HepG2 (cell line): Measurements from ENCODE around the gene HIBADH. TPM values are rescaled to one million over a fixed set of nuclear protein-coding genes. Genes with fewer than 3 reads are reported as not detected.

Experiments used
- ATF1 ChIP-seq: IDR thresholded peaks from 2 replicates; pipeline ENCODE4 v1.6.1; 2016; ENCODE audit warnings: mild to moderate bottlenecking, control low read depth
- EP300 ChIP-seq, 3 experiments: sonication (generic) in 1 of 3; formaldehyde crosslinking in 1 of 3; IDR thresholded peaks; 2 replicates each; pipeline versions ENCODE4 v1.5.1 to v1.6.1; 2011 to 2020; ENCODE audit warnings: low read depth in 2 of 3, low read length in 2 of 3, borderline replicate concordance in 1 of 3, improper control_type of control experiment in 1 of 3, mild to moderate bottlenecking in 1 of 3, missing genetic modification reagents in 1 of 3, moderate library complexity in 1 of 3
- FOXA1 ChIP-seq, 2 experiments: fragments of 450-650 bp in 1 of 2; sonication (generic) in 1 of 2; formaldehyde crosslinking in 1 of 2; IDR thresholded peaks; 2 replicates each; pipeline versions ENCODE4 v1.4.0 to v1.6.1; 2016 to 2020; ENCODE audit warnings: missing genetic modification reagents in 1 of 2
- FOXA3 ChIP-seq: IDR thresholded peaks from 2 replicates; pipeline ENCODE4 v1.6.1; 2016; ENCODE audit warnings: missing genetic modification reagents, missing compliant biosample characterization
- FOXK1 ChIP-seq: sonication (generic); formaldehyde crosslinking; IDR thresholded peaks from 2 replicates; pipeline ENCODE4 v1.4.0; 2020; ENCODE audit warnings: low read depth, missing genetic modification reagents, borderline replicate concordance
- KAT7 ChIP-seq: IDR thresholded peaks from 2 replicates; pipeline ENCODE4 v1.6.1; 2018; ENCODE audit warnings: borderline replicate concordance, missing compliant biosample characterization
- KDM1A ChIP-seq: IDR thresholded peaks from 2 replicates; pipeline ENCODE4 v1.6.1; 2016; ENCODE audit warnings: missing compliant biosample characterization
- MIXL1 ChIP-seq: IDR thresholded peaks from 2 replicates; pipeline ENCODE4 v1.6.1; 2016
- NONO ChIP-seq, 2 experiments: fragments of 450-650 bp in 1 of 2; sonication (generic) in 1 of 2; formaldehyde crosslinking in 1 of 2; IDR thresholded peaks in 1 of 2; conservative IDR thresholded peaks in 1 of 2; 2 replicates each; pipeline versions ENCODE4 v1.6.1 to v1.8.0; 2017 to 2022; ENCODE audit warnings: mild to moderate bottlenecking in 1 of 2, missing genetic modification reagents in 1 of 2, moderate library complexity in 1 of 2
- PHF8 ChIP-seq: sonication (generic); formaldehyde crosslinking; IDR thresholded peaks from 2 replicates; pipeline ENCODE4 v1.5.0; 2020; ENCODE audit warnings: missing genetic modification reagents
- RXRB ChIP-seq: IDR thresholded peaks from 2 replicates; pipeline ENCODE4 v1.6.1; 2016; ENCODE audit warnings: borderline replicate concordance, missing genetic modification reagents, missing compliant biosample characterization
- SOX6 ChIP-seq, 2 experiments: fragments of 450-650 bp in 1 of 2; sonication (generic) in 1 of 2; formaldehyde crosslinking in 1 of 2; IDR thresholded peaks; 2 replicates each; pipeline versions ENCODE4 v1.4.0 to v1.6.1; 2017 to 2020; ENCODE audit warnings: antibody characterized with exemption in 1 of 2, mild to moderate bottlenecking in 1 of 2, missing genetic modification reagents in 1 of 2
- TEAD3 ChIP-seq: optimal IDR thresholded peaks from 2 replicates; pipeline ENCODE3; 2016; ENCODE audit warnings: borderline replicate concordance
- TOPORS ChIP-seq: sonication (generic); formaldehyde crosslinking; IDR thresholded peaks from 2 replicates; pipeline ENCODE4 v1.8.0; 2023; ENCODE audit warnings: mild to moderate bottlenecking, missing genetic modification reagents
- YEATS2 ChIP-seq: sonication (generic); formaldehyde crosslinking; IDR thresholded peaks from 2 replicates; pipeline ENCODE4 v1.4.0; 2020; ENCODE audit warnings: missing genetic modification reagents, borderline replicate concordance
- ZKSCAN8 ChIP-seq: IDR thresholded peaks from 2 replicates; pipeline ENCODE4 v1.6.1; 2016; ENCODE audit warnings: borderline replicate concordance, missing genetic modification reagents, missing compliant biosample characterization
- ZNF335 ChIP-seq: sonication (generic); formaldehyde crosslinking; IDR thresholded peaks from 2 replicates; pipeline ENCODE4 v1.4.0; 2020; ENCODE audit warnings: missing genetic modification reagents
- ZNF567 ChIP-seq: sonication (generic); formaldehyde crosslinking; IDR thresholded peaks from 2 replicates; pipeline ENCODE4 v1.8.1; 2023; ENCODE audit warnings: mild to moderate bottlenecking, missing genetic modification reagents, borderline replicate concordance
- ZNF792 ChIP-seq: IDR thresholded peaks from 2 replicates; pipeline ENCODE4 v1.6.1; 2016
- ZSCAN12 ChIP-seq: sonication (generic); formaldehyde crosslinking; IDR thresholded peaks from 2 replicates; pipeline ENCODE4 v1.9.0; 2021; ENCODE audit warnings: mild to moderate bottlenecking, missing genetic modification reagents
- polyA plus RNA-seq, 8 experiments: library from polyadenylated mRNA; depleted of rRNA in 3 of 8; stranded (reverse) in 7 of 8; unstranded in 1 of 8; fragments of >200 nt; fragmentation: Illumina TruSeq in 4 of 8; extraction: Trizol in 4 of 8; gene quantifications; 2 replicates each; pipeline versions ENCODE4 v1.2.1 to v1.2.3, GENCODE V29; 2011 to 2016; ENCODE audit warnings: low read depth in 4 of 8, missing spikeins in 1 of 8, mixed read lengths in 1 of 8; ENCODE audit not compliant: insufficient read depth in 1 of 8
- total RNA-seq, 5 experiments: library from RNA; depleted of rRNA; stranded (reverse); fragments of >200 nt; fragmentation: Illumina TruSeq; extraction: Trizol; gene quantifications; 2 replicates each; pipeline ENCODE4 v1.2.3, GENCODE V29; 2016; ENCODE audit warnings: low read depth in 1 of 5
- TF ChIP-seq, protein P1 (sequence below): sonication (generic); formaldehyde crosslinking; IDR thresholded peaks from 2 replicates; pipeline ENCODE4 v1.5.0; 2020; ENCODE audit warnings: mild to moderate bottlenecking, low read depth, missing genetic modification reagents, borderline replicate concordance
- TF ChIP-seq, protein P2 (sequence below): sonication (generic); formaldehyde crosslinking; IDR thresholded peaks from 2 replicates; pipeline ENCODE4 v1.5.0; 2020; ENCODE audit warnings: missing genetic modification reagents
- TF ChIP-seq, protein P3 (sequence below): IDR thresholded peaks from 2 replicates; pipeline ENCODE4 v1.6.1; 2012; ENCODE audit warnings: low read depth, low read length, improper control_type of control experiment
- TF ChIP-seq, protein P4 (sequence below): IDR thresholded peaks from 2 replicates; pipeline ENCODE4 v1.6.1; 2018; ENCODE audit warnings: missing genetic modification reagents, mild to moderate bottlenecking, missing compliant biosample characterization

HIBADH gene
- total and polyA plus RNA-seq, 2 of the 13 experiments (the other 11 are each of a cell fraction or from before 2014, with no cell fraction given) = 49.9 to 59.5 TPM

DNA sequence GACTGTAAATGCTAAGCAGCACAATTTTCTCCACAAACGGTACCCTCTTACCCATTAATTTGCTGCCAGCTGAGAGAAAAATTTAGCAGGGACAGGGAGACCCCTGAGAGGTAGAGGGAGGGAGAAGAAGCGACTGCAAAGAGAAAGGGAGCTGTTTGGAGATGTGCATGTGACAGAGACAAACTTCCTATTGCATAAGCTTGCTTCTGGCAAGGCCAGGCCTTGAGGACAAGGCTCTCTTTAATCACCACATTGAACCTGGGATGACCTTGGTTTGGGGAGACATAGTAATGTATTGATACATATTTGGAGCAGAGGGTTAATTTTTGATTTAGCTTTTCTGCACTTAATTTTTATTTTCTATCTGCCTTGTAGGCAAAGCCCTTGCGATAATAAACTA, 31.1 kb upstream of the HIBADH start (continued):
- TF ChIP-seq ZNF567 (CRISPR knock-in tag) = no peak
- TF ChIP-seq, protein P1, sequence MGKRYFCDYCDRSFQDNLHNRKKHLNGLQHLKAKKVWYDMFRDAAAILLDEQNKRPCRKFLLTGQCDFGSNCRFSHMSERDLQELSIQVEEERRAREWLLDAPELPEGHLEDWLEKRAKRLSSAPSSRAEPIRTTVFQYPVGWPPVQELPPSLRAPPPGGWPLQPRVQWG (CRISPR knock-in tag) = no peak
- TF ChIP-seq ZKSCAN8 = peak; percentile 34; the same call in 1 of the 2 replicates
- TF ChIP-seq, protein P2, sequence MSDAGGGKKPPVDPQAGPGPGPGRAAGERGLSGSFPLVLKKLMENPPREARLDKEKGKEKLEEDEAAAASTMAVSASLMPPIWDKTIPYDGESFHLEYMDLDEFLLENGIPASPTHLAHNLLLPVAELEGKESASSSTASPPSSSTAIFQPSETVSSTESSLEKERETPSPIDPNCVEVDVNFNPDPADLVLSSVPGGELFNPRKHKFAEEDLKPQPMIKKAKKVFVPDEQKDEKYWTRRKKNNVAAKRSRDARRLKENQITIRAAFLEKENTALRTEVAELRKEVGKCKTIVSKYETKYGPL (CRISPR knock-in tag) = peak; percentile 96; the same call in 1 of the 2 replicates
- no peak for TF ChIP-seq PHF8
- TF ChIP-seq, protein P3, sequence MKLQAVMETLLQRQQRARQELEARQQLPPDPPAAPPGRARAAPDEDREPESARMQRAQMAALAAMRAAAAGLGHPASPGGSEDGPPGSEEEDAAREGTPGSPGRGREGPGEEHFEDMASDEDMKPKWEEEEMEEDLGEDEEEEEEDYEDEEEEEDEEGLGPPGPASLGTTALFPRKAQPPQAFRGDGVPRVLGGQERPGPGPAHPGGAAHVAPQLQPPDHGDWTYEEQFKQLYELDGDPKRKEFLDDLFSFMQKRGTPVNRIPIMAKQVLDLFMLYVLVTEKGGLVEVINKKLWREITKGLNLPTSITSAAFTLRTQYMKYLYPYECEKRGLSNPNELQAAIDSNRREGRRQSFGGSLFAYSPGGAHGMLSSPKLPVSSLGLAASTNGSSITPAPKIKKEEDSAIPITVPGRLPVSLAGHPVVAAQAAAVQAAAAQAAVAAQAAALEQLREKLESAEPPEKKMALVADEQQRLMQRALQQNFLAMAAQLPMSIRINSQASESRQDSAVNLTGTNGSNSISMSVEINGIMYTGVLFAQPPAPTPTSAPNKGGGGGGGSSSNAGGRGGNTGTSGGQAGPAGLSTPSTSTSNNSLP = peak; percentile 27; the same call in 1 of the 2 replicates
- no peak for TF ChIP-seq ZSCAN12
- 0 out of 2 replicates have a peak, but pooled peaks have one; percentile 34 for TF ChIP-seq ATF1 (CRISPR knock-in tag)
- peak; percentile 87 for TF ChIP-seq MIXL1 (CRISPR knock-in tag)
- TF ChIP-seq TEAD3 (CRISPR knock-in tag) = peak; percentile 54
- TF ChIP-seq TOPORS = no peak
- peak; percentile 39; the same call in 1 of the 2 replicates for TF ChIP-seq FOXK1 (CRISPR knock-in tag)
- peak; percentile 19; the same call in 1 of the 2 replicates for TF ChIP-seq YEATS2 (CRISPR knock-in tag)
- no peak for TF ChIP-seq KDM1A (CRISPR knock-in tag)
- TF ChIP-seq ZNF792 (CRISPR knock-in tag) = peak; percentile 81; the same call in 1 of the 2 replicates
- no peak for TF ChIP-seq KAT7
- TF ChIP-seq SOX6 (IDR thresholded peaks at IDR 0.05) = no peak
- peak; percentile 61 for TF ChIP-seq SOX6 (CRISPR knock-in tag; IDR thresholded peaks at IDR 0.05)
- TF ChIP-seq FOXA1 (IDR thresholded peaks at IDR 0.05) = no peak
- TF ChIP-seq FOXA1 (CRISPR knock-in tag; IDR thresholded peaks at IDR 0.05) = peak; percentile 48
- peak in 1 of 2 experiments; percentile 83; a peak in 2 of 4 replicates for TF ChIP-seq EP300 (IDR thresholded peaks at IDR 0.05; ENCODE audit: low read depth in 2 of 2, low read length in 2 of 2)
- peak; percentile 62 for TF ChIP-seq EP300 (CRISPR knock-in tag; IDR thresholded peaks at IDR 0.05; ENCODE audit: borderline replicate concordance)
- TF ChIP-seq RXRB (CRISPR knock-in tag) = peak; percentile 95
- TF ChIP-seq NONO (IDR thresholded peaks at IDR 0.05) = no peak
- 0 out of 2 replicates have a peak, but pooled peaks have one; percentile 23 for TF ChIP-seq NONO (CRISPR knock-in tag; conservative IDR thresholded peaks at IDR 0.05)
- TF ChIP-seq, protein P4, sequence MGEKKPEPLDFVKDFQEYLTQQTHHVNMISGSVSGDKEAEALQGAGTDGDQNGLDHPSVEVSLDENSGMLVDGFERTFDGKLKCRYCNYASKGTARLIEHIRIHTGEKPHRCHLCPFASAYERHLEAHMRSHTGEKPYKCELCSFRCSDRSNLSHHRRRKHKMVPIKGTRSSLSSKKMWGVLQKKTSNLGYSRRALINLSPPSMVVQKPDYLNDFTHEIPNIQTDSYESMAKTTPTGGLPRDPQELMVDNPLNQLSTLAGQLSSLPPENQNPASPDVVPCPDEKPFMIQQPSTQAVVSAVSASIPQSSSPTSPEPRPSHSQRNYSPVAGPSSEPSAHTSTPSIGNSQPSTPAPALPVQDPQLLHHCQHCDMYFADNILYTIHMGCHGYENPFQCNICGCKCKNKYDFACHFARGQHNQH (CRISPR knock-in tag) = peak; percentile 71; the same call in 1 of the 2 replicates
- TF ChIP-seq ZNF335 (CRISPR knock-in tag) = no peak
- TF ChIP-seq FOXA3 (CRISPR knock-in tag) = peak; percentile 73
